HCT116 (cell line): ENCODE measurements around the gene PDPK1.
"Not testable (repeated sequence)": the region's sequence is repeated elsewhere in the genome, so short reads cannot be mapped to it uniquely, and the experiment has no call there.

ENCODE experiments used
- EGR1 ChIP-seq: IDR thresholded peaks from 2 replicates; pipeline ENCODE4 v1.6.1; 2012; ENCODE audit warnings: low read depth
- EZH2 ChIP-seq: fragments of 200-600 bp; sonication (generic); IDR thresholded peaks from 2 replicates; pipeline ENCODE4 v1.6.1; 2017; ENCODE audit warnings: antibody characterized with exemption, mixed run types
- EZH2phosphoT487 ChIP-seq: fragments of 200-600 bp; IDR thresholded peaks from 2 replicates; pipeline ENCODE4 v1.6.1; 2018; ENCODE audit warnings: antibody characterized with exemption, borderline replicate concordance
- JUND ChIP-seq: IDR thresholded peaks from 2 replicates; pipeline ENCODE4 v1.6.1; 2012
- POLR2A ChIP-seq: IDR thresholded peaks from 2 replicates; pipeline ENCODE4 v1.7.0; 2011; ENCODE audit warnings: borderline replicate concordance; ENCODE audit not compliant: insufficient read depth, insufficient read length; ENCODE audit errors: extremely low read depth
- POLR2AphosphoS5 ChIP-seq: IDR thresholded peaks from 2 replicates; pipeline ENCODE4 v1.6.1; 2011; ENCODE audit warnings: mild to moderate bottlenecking, low read depth, low read length, moderate library complexity
- SIN3A ChIP-seq: IDR thresholded peaks from 2 replicates; pipeline ENCODE4 v1.6.1; 2012; ENCODE audit warnings: low read depth
- SP1 ChIP-seq: IDR thresholded peaks from 2 replicates; pipeline ENCODE4 v1.6.1; 2012; ENCODE audit warnings: low read depth
- SRF ChIP-seq: IDR thresholded peaks from 2 replicates; pipeline ENCODE4 v1.6.1; 2012; ENCODE audit warnings: low read depth
- TF ChIP-seq, protein P1 (sequence below), 3 experiments: fragments of 200-600 bp in 1 of 3; sonication (generic) in 1 of 3; IDR thresholded peaks in 2 of 3; conservative IDR thresholded peaks in 1 of 3; 2 replicates each; pipeline ENCODE4 v1.5.1; 2012 to 2017; ENCODE audit warnings: low read depth in 2 of 3, low read length in 2 of 3, antibody characterized with exemption in 1 of 3, borderline replicate concordance in 1 of 3, control low read depth in 1 of 3, mild to moderate bottlenecking in 1 of 3, mixed read lengths in 1 of 3, mixed run types in 1 of 3, moderate library complexity in 1 of 3; ENCODE audit not compliant: insufficient read depth in 1 of 3

DNA sequence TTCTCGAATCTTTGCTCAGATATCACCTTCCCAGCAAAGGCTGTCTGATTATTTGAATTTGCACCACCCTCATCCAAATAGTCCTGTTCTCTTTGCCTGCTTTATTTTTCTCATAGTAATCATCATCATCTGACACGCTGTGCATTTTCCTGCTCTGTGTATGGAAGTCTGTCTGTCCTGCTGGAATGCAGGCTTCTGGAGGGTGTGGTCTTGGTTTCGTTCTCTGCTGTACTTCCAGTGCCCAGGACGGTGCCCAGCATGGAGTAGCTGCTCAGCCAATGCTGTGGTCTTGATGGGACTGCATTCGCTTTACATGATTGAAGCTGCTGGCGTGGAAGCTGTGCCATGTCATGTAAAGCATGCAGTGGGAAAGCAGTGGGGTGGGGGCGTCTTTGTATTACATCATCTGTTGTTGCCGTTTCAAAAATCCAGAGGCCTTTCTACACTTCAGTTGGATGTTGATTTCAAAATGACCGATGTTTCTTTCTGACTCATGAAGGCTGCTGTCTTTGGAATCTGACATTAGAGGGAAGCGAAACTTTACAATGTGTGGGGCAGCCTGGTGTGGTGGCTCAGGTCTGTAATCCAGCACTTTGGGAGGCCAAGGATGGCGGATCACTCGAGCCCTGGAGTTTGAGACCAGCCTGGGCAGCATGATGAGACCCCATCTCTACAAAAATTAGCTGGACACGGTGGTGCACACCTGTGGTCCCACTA is 17.0 kb downstream of the PDPK1 start:
- TF ChIP-seq SP1, JUND, POLR2A, POLR2AphosphoS5, EZH2phosphoT487, EGR1, SRF, EZH2, SIN3A: not testable (repeated sequence)
- TF ChIP-seq, protein P1, sequence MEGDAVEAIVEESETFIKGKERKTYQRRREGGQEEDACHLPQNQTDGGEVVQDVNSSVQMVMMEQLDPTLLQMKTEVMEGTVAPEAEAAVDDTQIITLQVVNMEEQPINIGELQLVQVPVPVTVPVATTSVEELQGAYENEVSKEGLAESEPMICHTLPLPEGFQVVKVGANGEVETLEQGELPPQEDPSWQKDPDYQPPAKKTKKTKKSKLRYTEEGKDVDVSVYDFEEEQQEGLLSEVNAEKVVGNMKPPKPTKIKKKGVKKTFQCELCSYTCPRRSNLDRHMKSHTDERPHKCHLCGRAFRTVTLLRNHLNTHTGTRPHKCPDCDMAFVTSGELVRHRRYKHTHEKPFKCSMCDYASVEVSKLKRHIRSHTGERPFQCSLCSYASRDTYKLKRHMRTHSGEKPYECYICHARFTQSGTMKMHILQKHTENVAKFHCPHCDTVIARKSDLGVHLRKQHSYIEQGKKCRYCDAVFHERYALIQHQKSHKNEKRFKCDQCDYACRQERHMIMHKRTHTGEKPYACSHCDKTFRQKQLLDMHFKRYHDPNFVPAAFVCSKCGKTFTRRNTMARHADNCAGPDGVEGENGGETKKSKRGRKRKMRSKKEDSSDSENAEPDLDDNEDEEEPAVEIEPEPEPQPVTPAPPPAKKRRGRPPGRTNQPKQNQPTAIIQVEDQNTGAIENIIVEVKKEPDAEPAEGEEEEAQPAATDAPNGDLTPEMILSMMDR (IDR thresholded peaks at IDR 0.05 in 2 of 3, conservative IDR thresholded peaks at IDR 0.05 in 1 of 3; ENCODE audit: borderline replicate concordance in 1 of 3, insufficient read depth in 1 of 3, low read depth in 2 of 3, low read length in 2 of 3) = not testable (repeated sequence)
